Mesodermal cell (in vitro differentiated cells): ENCODE results near the gene FAIM2.

Source experiments
- H3K27ac ChIP-seq: 2 replicates; pipeline ENCODE4 v1.7.0; 2013; ENCODE audit warnings: mild to moderate bottlenecking, low read depth, low read length, moderate library complexity; ENCODE audit not compliant: severe bottlenecking
- H3K36me3 ChIP-seq: 2 replicates; pipeline ENCODE4 v1.7.1; 2013; ENCODE audit warnings: mild to moderate bottlenecking, low read length, moderate library complexity; ENCODE audit not compliant: control insufficient read depth, insufficient read depth
- H3K4me1 ChIP-seq: one replicate; pipeline ENCODE4 v1.7.1; 2013; ENCODE audit warnings: mild to moderate bottlenecking, low read length; ENCODE audit not compliant: insufficient read depth, control insufficient read depth, poor library complexity, severe bottlenecking
- H3K4me3 ChIP-seq: 2 replicates; pipeline ENCODE4 v1.7.0; 2013; ENCODE audit warnings: low read length, control low read depth, mild to moderate bottlenecking; ENCODE audit not compliant: insufficient read depth, poor library complexity, severe bottlenecking; ENCODE audit errors: extremely low read depth
- H3K9me3 ChIP-seq: 2 replicates; pipeline ENCODE4 v1.7.1; 2013; ENCODE audit warnings: mild to moderate bottlenecking, low read length, moderate library complexity; ENCODE audit not compliant: control insufficient read depth
- WGBS, 2 experiments: methylation state at CpG; one replicate each; pipeline ENCODE4 v1.1.5; 2013; ENCODE audit warnings: missing lambda C conversion rate in 2 of 2; ENCODE audit not compliant: insufficient coverage in 2 of 2; 5-methylcytosine and 5-hydroxymethylcytosine counted together

Gene FAIM2

DNA sequence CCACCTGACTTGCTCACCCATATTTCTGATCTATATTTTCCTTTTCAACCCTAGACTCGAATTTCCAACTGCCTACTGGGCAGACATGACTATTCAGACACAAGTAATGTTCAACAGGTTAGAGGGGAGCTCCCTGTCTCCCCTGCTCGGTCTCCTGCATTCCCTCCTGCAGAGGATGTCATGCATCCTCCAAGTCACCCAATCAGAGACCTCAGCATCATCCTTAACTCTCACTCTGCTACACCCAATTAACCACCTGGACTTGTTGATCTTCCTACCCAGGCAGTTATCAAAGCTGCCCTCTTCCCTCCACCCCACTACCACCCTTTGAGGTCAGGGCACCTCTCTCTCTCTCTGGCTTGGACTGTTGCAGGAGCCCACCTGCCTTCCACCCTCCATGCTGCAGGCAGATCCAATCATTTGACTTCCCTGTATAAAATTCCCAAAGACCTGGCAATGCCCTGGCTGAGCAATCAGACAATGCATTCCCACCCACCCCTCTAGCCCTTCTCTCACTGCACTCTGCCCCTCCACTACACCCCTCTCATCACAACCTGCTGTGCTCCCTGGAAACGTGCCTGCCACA lies 10.9 kb downstream of the FAIM2 start:
- Histone ChIP-seq H3K36me3 (no peaks in the 10 kb centered on the region), H3K4me3 (no peak overlapping the region), H3K4me1 (peaks cover 10% of the 10 kb centered on the region), H3K27ac (no peak overlapping the region), H3K9me3 (no peaks in the 10 kb centered on the region)
- WGBS, 2 experiments = 73 to 75% methylated on average over 2 to 3 of the region's 3 CpGs

GRCh38 chr12:49892084-49892731 lies 11.5 kb downstream of the FAIM2 start:
- Histone ChIP-seq H3K36me3 (no peaks in the 10 kb centered on the region), H3K9me3 (no peaks in the 10 kb centered on the region), H3K4me3 (no peak overlapping the region), H3K27ac (no peak overlapping the region), H3K4me1 (peaks cover 10% of the 10 kb centered on the region)
- 87 to 88% methylated on average over 9 to 10 of the region's 10 CpGs for WGBS, 2 experiments

DNA sequence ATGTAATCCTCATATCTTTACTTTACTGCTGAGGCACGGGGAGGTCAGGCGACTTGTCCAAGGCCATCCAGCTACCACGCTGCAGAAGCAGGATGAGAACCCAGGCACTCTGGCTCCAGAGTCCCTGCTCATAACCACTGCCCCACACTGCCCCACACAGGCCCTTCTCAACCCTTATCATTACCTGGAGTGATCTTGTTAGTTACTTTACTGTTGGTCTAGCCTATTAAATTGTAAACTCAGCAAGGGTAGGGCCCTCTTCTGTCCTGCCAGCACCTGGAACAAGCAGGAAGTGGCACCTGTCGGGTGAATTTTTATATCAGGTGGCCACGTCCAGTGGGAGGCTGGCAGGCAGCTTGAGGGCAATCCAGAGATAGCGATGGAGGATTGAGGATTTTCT lies 12.2 kb downstream of the FAIM2 start:
- Histone ChIP-seq H3K9me3 (no peaks in the 10 kb centered on the region), H3K4me1 (peaks cover 10% of the 10 kb centered on the region), H3K27ac (no peak overlapping the region), H3K4me3 (no peak overlapping the region), H3K36me3 (no peaks in the 10 kb centered on the region)
- WGBS, 2 experiments = 88 to 92% methylated on average over 6 of the region's 6 CpGs

- H3K36me3 ChIP-seq = no peaks in the 10 kb centered on the region
- H3K4me1 ChIP-seq = peaks cover 10% of the 10 kb centered on the region
- H3K27ac ChIP-seq = no peak overlapping the region
- no peaks in the 10 kb centered on the region for H3K9me3 ChIP-seq
- no peak overlapping the region for H3K4me3 ChIP-seq
- 94 to 100% methylated on average over 1 to 2 of the region's 2 CpGs for WGBS, 2 experiments
Observed at GRCh38 chr12:49891012-49891411, 12.7 kb downstream of the FAIM2 start.

DNA sequence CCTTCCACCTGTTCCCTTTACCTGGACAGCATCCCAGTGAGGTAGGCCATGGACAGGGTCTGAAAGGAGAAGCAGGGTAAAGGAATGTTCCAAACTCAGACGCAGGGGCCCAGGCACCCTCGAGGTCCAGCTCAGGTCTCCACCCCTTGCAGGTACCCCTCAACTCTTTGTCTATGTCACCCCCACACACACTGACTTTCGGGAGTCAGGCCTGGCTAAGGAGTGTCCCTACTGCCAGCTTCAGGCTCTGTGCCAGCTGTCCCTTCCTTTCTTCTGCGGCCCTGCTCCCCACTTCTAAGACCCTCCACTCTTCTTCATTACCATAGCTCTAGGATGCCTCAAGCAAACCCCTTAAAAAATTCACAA lies 13.6 kb downstream of the FAIM2 start:
- Histone ChIP-seq H3K4me1 (peaks cover 10% of the 10 kb centered on the region), H3K4me3 (no peak overlapping the region), H3K9me3 (no peaks in the 10 kb centered on the region), H3K27ac (no peak overlapping the region), H3K36me3 (no peaks in the 10 kb centered on the region)
- WGBS, 2 experiments = 93 to 94% methylated on average over 3 of the region's 4 CpGs

GRCh38 chr12:49889361-49890095 lies 14.2 kb downstream of the FAIM2 start:
- no peaks in the 10 kb centered on the region for H3K36me3 ChIP-seq
- H3K4me1 ChIP-seq = peaks cover 7% of the 10 kb centered on the region
- no peak overlapping the region for H3K27ac ChIP-seq
- WGBS, 2 experiments = 91 to 96% methylated on average over 7 to 8 of the region's 10 CpGs
- no peaks in the 10 kb centered on the region for H3K9me3 ChIP-seq
- H3K4me3 ChIP-seq = no peak overlapping the region

DNA sequence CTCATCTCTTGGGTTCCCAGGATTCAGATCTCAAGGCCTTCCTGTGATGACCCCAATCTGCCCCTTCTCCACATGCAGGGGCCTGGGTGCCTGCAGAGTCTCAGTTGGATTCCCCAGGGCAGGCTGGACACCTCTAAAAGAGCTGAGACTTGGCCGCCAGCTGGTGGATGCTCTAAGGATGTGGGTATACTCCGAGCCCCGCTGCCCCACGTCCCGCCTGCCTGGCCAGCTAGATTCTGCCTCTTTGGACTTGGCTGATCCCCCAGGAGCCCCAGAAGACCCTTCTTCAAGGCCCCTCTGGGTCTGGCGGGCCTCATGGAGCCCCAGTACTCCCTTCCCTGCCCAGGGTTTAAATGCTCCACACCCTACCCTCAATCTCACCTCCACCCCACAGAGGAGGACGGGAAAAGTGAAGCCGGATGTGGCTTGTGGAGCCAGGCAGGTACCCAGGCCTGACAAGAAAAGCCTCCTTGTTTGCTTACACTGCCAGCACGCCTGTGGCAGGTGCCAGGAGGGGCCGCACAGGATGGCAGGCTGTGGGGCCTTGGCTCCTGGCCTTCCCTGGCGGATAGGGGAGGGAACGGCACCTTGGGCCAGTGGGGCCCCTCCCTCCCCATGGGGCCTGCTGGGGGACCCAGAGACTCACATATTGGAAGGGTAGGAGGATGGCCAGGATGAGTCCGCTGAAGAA lies 15.1 kb downstream of the FAIM2 start:
- H3K9me3 ChIP-seq = no peaks in the 10 kb centered on the region
- H3K4me1 ChIP-seq = peaks cover under 1% of the 10 kb centered on the region
- WGBS, 2 experiments = 95% methylated on average over 7 to 12 of the region's 13 CpGs

GRCh38 chr12:49887536-49888401 lies 15.9 kb downstream of the FAIM2 start:
- 74 to 86% methylated on average over 10 to 15 of the region's 15 CpGs for WGBS, 2 experiments
- Histone ChIP-seq H3K4me3 (no peak overlapping the region), H3K9me3 (no peaks in the 10 kb centered on the region), H3K27ac (no peak overlapping the region), H3K36me3 (no peaks in the 10 kb centered on the region), H3K4me1 (peaks cover 8% of the 10 kb centered on the region)

More for the DNA sequence above, 15.1 kb downstream of the FAIM2 start:
- no peaks in the 10 kb centered on the region for H3K36me3 ChIP-seq
- no peak overlapping the region for H3K4me3 ChIP-seq
- H3K27ac ChIP-seq = no peak overlapping the region

DNA sequence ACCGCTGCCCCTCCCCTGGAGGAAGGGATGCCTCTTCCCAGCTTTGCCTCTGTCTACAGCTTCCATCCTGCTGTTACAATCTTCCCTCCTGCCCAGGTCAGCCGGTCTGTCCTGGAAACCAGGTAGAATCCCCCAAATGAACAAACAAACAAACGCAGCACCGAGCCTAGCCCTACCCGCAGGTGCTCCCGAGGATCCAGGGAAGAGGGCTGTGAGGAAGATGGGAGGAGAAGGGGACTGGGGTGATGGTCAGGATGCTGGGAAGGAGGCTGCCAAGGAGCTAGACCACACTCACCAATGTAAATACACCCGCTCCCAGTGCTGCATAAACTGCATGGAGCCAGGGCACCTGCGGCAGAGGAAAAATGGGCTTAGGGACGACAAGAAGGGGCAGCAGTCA lies 16.6 kb downstream of the FAIM2 start:
- WGBS, 2 experiments = 83 to 89% methylated on average over 3 to 4 of the region's 9 CpGs

More for the DNA sequence above, 16.6 kb downstream of the FAIM2 start:
- H3K36me3 ChIP-seq = no peaks in the 10 kb centered on the region
- H3K4me1 ChIP-seq = peaks cover 13% of the 10 kb centered on the region
- H3K27ac ChIP-seq = no peak overlapping the region
- H3K9me3 ChIP-seq = no peaks in the 10 kb centered on the region
- H3K4me3 ChIP-seq = no peak overlapping the region
